ENCODE measurements around the gene LDB2.
A peak's percentile ranks its signal among the peaks of the same experiment; 100 is the strongest.
"Not testable (repeated sequence)": the region's sequence is repeated elsewhere in the genome, so short reads cannot be mapped to it uniquely, and the experiment has no call there.

LDB2 gene

GRCh38 chr4:16573206-16573605 is 325.2 kb downstream of the LDB2 start:
- Histone ChIP-seq H3K27ac (peak overlapping the region in 1 of 2 donors; percentile 75), H3K4me3 (no peak overlapping the region)
- no peak for DNase-seq (ENCODE audit: low spot score)
- TF ChIP-seq CTCF (IDR thresholded peaks at IDR 0.05): no peak

- TF ChIP-seq CTCF (IDR thresholded peaks at IDR 0.05): no peak
- Histone ChIP-seq H3K4me3 (no peak overlapping the region), H3K27ac (peak overlapping the region in 1 of 2 donors; percentile 75)
- DNase-seq (ENCODE audit: low spot score): no peak
These were observed 325.8 kb downstream of the LDB2 start for GRCh38 chr4:16572631-16573030.

- DNase-seq (ENCODE audit: low spot score): no peak
- no peak overlapping the region for H3K27ac ChIP-seq
- no peak overlapping the region for H3K4me3 ChIP-seq
- TF ChIP-seq CTCF (IDR thresholded peaks at IDR 0.05): no peak
These were observed 326.3 kb downstream of the LDB2 start for GRCh38 chr4:16572161-16572560.

GRCh38 chr4:16569790-16570189 is 328.7 kb downstream of the LDB2 start:
- DNase-seq (ENCODE audit: low spot score): no peak
- H3K4me3 ChIP-seq: no peak overlapping the region
- TF ChIP-seq CTCF (IDR thresholded peaks at IDR 0.05): no peak
- H3K27ac ChIP-seq: no peak overlapping the region

GRCh38 chr4:16557316-16557715 is 341.1 kb downstream of the LDB2 start:
- DNase-seq (ENCODE audit: low spot score); H3K27ac ChIP-seq; H3K4me3 ChIP-seq: not testable (repeated sequence)

GRCh38 chr4:16555156-16555555 is 343.3 kb downstream of the LDB2 start:
- no peak for TF ChIP-seq CTCF (IDR thresholded peaks at IDR 0.05)
- Histone ChIP-seq H3K27ac (no peak overlapping the region), H3K4me3 (no peak overlapping the region)
- no peak for DNase-seq (ENCODE audit: low spot score)

GRCh38 chr4:16550531-16550930 is 347.9 kb downstream of the LDB2 start:
- no peak for TF ChIP-seq CTCF (IDR thresholded peaks at IDR 0.05)
- no peak overlapping the region for H3K4me3 ChIP-seq
- no peak for DNase-seq (ENCODE audit: low spot score)
- H3K27ac ChIP-seq: no peak overlapping the region

- TF ChIP-seq CTCF (IDR thresholded peaks at IDR 0.05): no peak
- DNase-seq (ENCODE audit: low spot score): no peak
- Histone ChIP-seq H3K4me3 (no peak overlapping the region), H3K27ac (no peak overlapping the region)
These were observed 352.8 kb downstream of the LDB2 start for GRCh38 chr4:16545656-16546055.
